ENCODE results near the gene ATP8B4.

Gene ATP8B4

GRCh38 chr15:50055750-50056157 is 63.3 kb downstream of the ATP8B4 start:
- H3K4me1 ChIP-seq: peaks cover 17 to 97% (median 70%) of the 10 kb centered on the region in 10 experiments

GRCh38 chr15:50055332-50055731 is 63.7 kb downstream of the ATP8B4 start:
- peak overlapping the region; percentile 36 to 84 (median 71) for H3K4me2 ChIP-seq
- peak overlapping the region in 2 of 10 experiments; percentile 2 to 28; a peak in 2 of 20 replicates for H3K4me3 ChIP-seq
- H3K36me3 ChIP-seq: peaks cover 0 to 16% (median 0%) of the 10 kb centered on the region in 11 experiments; a peak in 2 of 22 replicates
- H3K9me3 ChIP-seq (replicated peaks in 1 of 11): peaks cover 0 to 32% (median 8%) of the 10 kb centered on the region in 11 experiments; a peak in 16 of 22 replicates
- H4K20me1 ChIP-seq: no peaks in the 10 kb centered on the region
- H3K27me3 ChIP-seq: no peaks in the 10 kb centered on the region
- peaks cover 17 to 96% (median 70%) of the 10 kb centered on the region in 10 experiments for H3K4me1 ChIP-seq
- peak overlapping the region; percentile 61 to 90 (median 83) for H3K27ac ChIP-seq
- H3K9ac ChIP-seq: peak overlapping the region; percentile 52 to 74 (median 65); a peak in 21 of 22 replicates
- TF ChIP-seq Cebpa-rat (IDR thresholded peaks at IDR 0.05): peak; percentile 16 to 91 (median 74); a peak in 18 of 22 replicates

More at GRCh38 chr15:50055750-50056157, 63.3 kb downstream of the ATP8B4 start:
- 0 out of 20 replicates have a peak overlapping the region, but pooled peaks of 1 of the 10 experiments have one; percentile 6 for H3K4me3 ChIP-seq
- peaks cover 0 to 28% (median 8%) of the 10 kb centered on the region in 11 experiments; a peak in 16 of 22 replicates for H3K9me3 ChIP-seq (replicated peaks in 1 of 11)
- no peak for TF ChIP-seq Cebpa-rat (IDR thresholded peaks at IDR 0.05)
- peak overlapping the region; percentile 61 to 90 (median 83) for H3K27ac ChIP-seq
- peak overlapping the region; percentile 36 to 84 (median 71) for H3K4me2 ChIP-seq
- H3K27me3 ChIP-seq: no peaks in the 10 kb centered on the region
- peaks cover 0 to 19% (median 0%) of the 10 kb centered on the region in 11 experiments; a peak in 2 of 22 replicates for H3K36me3 ChIP-seq
- peak overlapping the region; percentile 2 to 74 (median 65); a peak in 21 of 22 replicates for H3K9ac ChIP-seq
- no peaks in the 10 kb centered on the region for H4K20me1 ChIP-seq

- Histone ChIP-seq H4K20me1 (no peaks in the 10 kb centered on the region), H3K27me3 (no peaks in the 10 kb centered on the region), H3K4me1 (peaks cover 17 to 75% (median 58%) of the 10 kb centered on the region in 10 experiments), H3K36me3 (peaks cover 0 to 32% (median 0%) of the 10 kb centered on the region in 11 experiments; a peak in 2 of 22 replicates), H3K4me2 (peak overlapping the region in 7 of 11 experiments; percentile 29 to 84 (median 74); a peak in 12 of 22 replicates), H3K27ac (peak overlapping the region; percentile 8 to 90 (median 61); a peak in 18 of 22 replicates), H3K4me3 (no peak overlapping the region), H3K9ac (peak overlapping the region in 3 of 11 experiments; percentile 45 to 57 (median 51); a peak in 4 of 22 replicates), H3K9me3 (replicated peaks in 1 of 11) (peaks cover 0 to 43% (median 8%) of the 10 kb centered on the region in 11 experiments; a peak in 16 of 22 replicates)
- no peak for TF ChIP-seq Cebpa-rat (IDR thresholded peaks at IDR 0.05)
These were observed 65.8 kb downstream of the ATP8B4 start for GRCh38 chr15:50053055-50053856.

GRCh38 chr15:50051811-50052419 is 67.1 kb downstream of the ATP8B4 start:
- Histone ChIP-seq H3K4me3 (no peak overlapping the region), H3K4me2 (peak overlapping the region in 5 of 11 experiments; percentile 11 to 84 (median 74); a peak in 7 of 22 replicates), H3K36me3 (peaks cover 0 to 45% (median 0%) of the 10 kb centered on the region in 11 experiments; a peak in 3 of 22 replicates), H4K20me1 (no peaks in the 10 kb centered on the region), H3K27ac (peak overlapping the region in 7 of 11 experiments; percentile 5 to 88 (median 13); a peak in 10 of 22 replicates), H3K4me1 (peaks cover 17 to 62% (median 46%) of the 10 kb centered on the region in 10 experiments), H3K9ac (no peak overlapping the region; a peak in 1 of 22 replicates), H3K27me3 (no peaks in the 10 kb centered on the region), H3K9me3 (replicated peaks in 1 of 11) (peaks cover 0 to 43% (median 8%) of the 10 kb centered on the region in 11 experiments; a peak in 16 of 22 replicates)
- TF ChIP-seq Cebpa-rat (IDR thresholded peaks at IDR 0.05): no peak

GRCh38 chr15:50050986-50051743 is 67.9 kb downstream of the ATP8B4 start:
- H3K27me3 ChIP-seq: no peaks in the 10 kb centered on the region
- H3K4me1 ChIP-seq: peaks cover 15 to 54% (median 40%) of the 10 kb centered on the region in 10 experiments
- no peaks in the 10 kb centered on the region for H4K20me1 ChIP-seq
- peaks cover 0 to 43% (median 8%) of the 10 kb centered on the region in 11 experiments; a peak in 16 of 22 replicates for H3K9me3 ChIP-seq (replicated peaks in 1 of 11)
- peaks cover 0 to 50% (median 0%) of the 10 kb centered on the region in 11 experiments; a peak in 4 of 22 replicates for H3K36me3 ChIP-seq
- no peak for TF ChIP-seq Cebpa-rat (IDR thresholded peaks at IDR 0.05)
- no peak overlapping the region for H3K4me3 ChIP-seq
- H3K9ac ChIP-seq: no peak overlapping the region
- peak overlapping the region in 3 of 11 experiments; percentile 2 to 12 (median 6); a peak in 3 of 22 replicates for H3K27ac ChIP-seq
- peak overlapping the region in 2 of 11 experiments; percentile 1 to 5; a peak in 1 of 22 replicates for H3K4me2 ChIP-seq

- Histone ChIP-seq H3K27ac (no peak overlapping the region), H3K4me2 (no peak overlapping the region), H3K9me3 (replicated peaks in 1 of 11) (peaks cover 0 to 48% (median 8%) of the 10 kb centered on the region in 11 experiments; a peak in 16 of 22 replicates), H3K4me1 (peaks cover 2 to 41% (median 27%) of the 10 kb centered on the region in 10 experiments; a peak in 19 of 20 replicates), H3K27me3 (no peaks in the 10 kb centered on the region), H3K9ac (no peak overlapping the region), H3K4me3 (no peak overlapping the region), H4K20me1 (no peaks in the 10 kb centered on the region), H3K36me3 (peaks cover 0 to 63% (median 0%) of the 10 kb centered on the region in 11 experiments; a peak in 4 of 22 replicates)
- no peak for TF ChIP-seq Cebpa-rat (IDR thresholded peaks at IDR 0.05)
These were observed 69.2 kb downstream of the ATP8B4 start for GRCh38 chr15:50049871-50050270.

- Histone ChIP-seq H3K27me3 (no peaks in the 10 kb centered on the region), H3K9me3 (replicated peaks in 1 of 11) (peaks cover 15 to 72% (median 23%) of the 10 kb centered on the region in 11 experiments), H4K20me1 (no peaks in the 10 kb centered on the region), H3K4me2 (no peak overlapping the region), H3K9ac (no peak overlapping the region), H3K27ac (no peak overlapping the region), H3K4me1 (peaks cover 0 to 11% (median 2%) of the 10 kb centered on the region in 10 experiments; a peak in 4 of 20 replicates), H3K36me3 (peaks cover 0 to 86% (median 5%) of the 10 kb centered on the region in 11 experiments; a peak in 9 of 22 replicates), H3K4me3 (no peak overlapping the region)
- TF ChIP-seq Cebpa-rat (IDR thresholded peaks at IDR 0.05): no peak
These were observed 72.2 kb downstream of the ATP8B4 start for GRCh38 chr15:50046867-50047266.

- no peak for TF ChIP-seq Cebpa-rat (IDR thresholded peaks at IDR 0.05)
- Histone ChIP-seq H3K9ac (no peak overlapping the region), H3K4me3 (no peak overlapping the region), H3K27ac (no peak overlapping the region), H4K20me1 (no peaks in the 10 kb centered on the region), H3K4me2 (no peak overlapping the region), H3K27me3 (no peaks in the 10 kb centered on the region), H3K36me3 (peaks cover 0 to 89% (median 5%) of the 10 kb centered on the region in 11 experiments; a peak in 9 of 22 replicates), H3K9me3 (replicated peaks in 1 of 11) (peaks cover 20 to 72% (median 29%) of the 10 kb centered on the region in 11 experiments), H3K4me1 (peaks cover 0 to 4% (median 0%) of the 10 kb centered on the region in 10 experiments; a peak in 1 of 20 replicates)
These were observed 72.9 kb downstream of the ATP8B4 start for GRCh38 chr15:50046159-50046558.

Measured in BLaER1 treated with 17β-estradiol and CSF1 and Interleukin-3, amounts not matched to agents 10 nM and 100 nM (cell line).